ENCODE results near the gene CNTN1. TPM values are rescaled to one million over a fixed set of nuclear protein-coding genes. Genes with fewer than 3 reads are reported as not detected.

Gene CNTN1
- total and polyA plus RNA-seq, 2 experiments from 2014 or later: 0.58 to 2.4 TPM

DNA sequence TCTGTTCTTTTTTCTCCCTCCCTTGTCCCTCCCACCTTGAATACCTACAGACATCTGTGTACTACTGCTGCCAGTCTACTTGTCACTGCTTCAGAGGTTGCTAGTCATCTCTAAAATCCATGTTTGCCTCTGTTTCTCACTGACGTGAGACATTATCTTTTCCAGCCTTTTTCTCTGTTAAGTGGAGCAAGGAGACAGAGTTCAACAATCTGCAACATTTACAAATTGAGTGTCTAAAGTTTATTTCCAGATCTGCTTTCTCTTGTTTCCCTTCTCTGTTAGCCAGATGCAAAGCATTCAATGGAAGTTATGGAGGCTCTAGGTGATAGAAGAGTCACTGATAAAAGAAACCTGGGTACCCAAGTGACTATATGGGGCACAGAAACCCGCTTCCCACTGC lies 47.5 kb upstream of the CNTN1 start:
- Histone ChIP-seq H3K27ac (no peak overlapping the region), H3K9me2 (replicated peaks; ENCODE audit: insufficient read depth) (no peaks in the 10 kb centered on the region), H3K27me3 (no peaks in the 10 kb centered on the region), H3K4me1 (ENCODE audit: insufficient read depth) (no peaks in the 10 kb centered on the region), H3K4me3 (no peak overlapping the region), H2AFZ (no peak overlapping the region), H4K20me1 (ENCODE audit: insufficient read depth, poor library complexity, severe bottlenecking) (no peaks in the 10 kb centered on the region), H3K36me3 (replicated peaks; ENCODE audit: insufficient read depth, low read depth) (no peaks in the 10 kb centered on the region), H3K9me3 (ENCODE audit: low read depth) (no peaks in the 10 kb centered on the region), H3K4me2 (no peak overlapping the region), H3K79me2 (no peaks in the 10 kb centered on the region)
- WGBS (ENCODE audit: low lambda C conversion rate, missing lambda C conversion rate): 84% methylated on average over 2 of the region's 2 CpGs
- TF ChIP-seq, protein P1, sequence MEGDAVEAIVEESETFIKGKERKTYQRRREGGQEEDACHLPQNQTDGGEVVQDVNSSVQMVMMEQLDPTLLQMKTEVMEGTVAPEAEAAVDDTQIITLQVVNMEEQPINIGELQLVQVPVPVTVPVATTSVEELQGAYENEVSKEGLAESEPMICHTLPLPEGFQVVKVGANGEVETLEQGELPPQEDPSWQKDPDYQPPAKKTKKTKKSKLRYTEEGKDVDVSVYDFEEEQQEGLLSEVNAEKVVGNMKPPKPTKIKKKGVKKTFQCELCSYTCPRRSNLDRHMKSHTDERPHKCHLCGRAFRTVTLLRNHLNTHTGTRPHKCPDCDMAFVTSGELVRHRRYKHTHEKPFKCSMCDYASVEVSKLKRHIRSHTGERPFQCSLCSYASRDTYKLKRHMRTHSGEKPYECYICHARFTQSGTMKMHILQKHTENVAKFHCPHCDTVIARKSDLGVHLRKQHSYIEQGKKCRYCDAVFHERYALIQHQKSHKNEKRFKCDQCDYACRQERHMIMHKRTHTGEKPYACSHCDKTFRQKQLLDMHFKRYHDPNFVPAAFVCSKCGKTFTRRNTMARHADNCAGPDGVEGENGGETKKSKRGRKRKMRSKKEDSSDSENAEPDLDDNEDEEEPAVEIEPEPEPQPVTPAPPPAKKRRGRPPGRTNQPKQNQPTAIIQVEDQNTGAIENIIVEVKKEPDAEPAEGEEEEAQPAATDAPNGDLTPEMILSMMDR (IDR thresholded peaks at IDR 0.05; ENCODE audit: poor library complexity): no peak
- TF ChIP-seq EZH2 (IDR thresholded peaks at IDR 0.05; ENCODE audit: borderline replicate concordance) (no peak), EZH2phosphoT487 (IDR thresholded peaks at IDR 0.05; ENCODE audit: low read depth, severe bottlenecking, unreplicated experiment) (no peak)
- DNase-seq (ENCODE audit: low spot score): no peak

- TF ChIP-seq EZH2phosphoT487 (IDR thresholded peaks at IDR 0.05; ENCODE audit: low read depth, severe bottlenecking, unreplicated experiment) (no peak), EZH2 (IDR thresholded peaks at IDR 0.05; ENCODE audit: borderline replicate concordance) (no peak)
- TF ChIP-seq, protein P1 (IDR thresholded peaks at IDR 0.05; ENCODE audit: poor library complexity): no peak
- no peaks in the 10 kb centered on the region for H3K9me2 ChIP-seq (replicated peaks; ENCODE audit: insufficient read depth)
- H3K36me3 ChIP-seq (replicated peaks; ENCODE audit: insufficient read depth, low read depth): no peaks in the 10 kb centered on the region
- no peaks in the 10 kb centered on the region for H3K4me1 ChIP-seq (ENCODE audit: insufficient read depth)
- H4K20me1 ChIP-seq (ENCODE audit: insufficient read depth, poor library complexity, severe bottlenecking): no peaks in the 10 kb centered on the region
- no peak overlapping the region for H3K4me3 ChIP-seq
- no peaks in the 10 kb centered on the region for H3K79me2 ChIP-seq
- H3K4me2 ChIP-seq: no peak overlapping the region
- H3K27ac ChIP-seq: no peak overlapping the region
- 85% methylated on average over 3 of the region's 3 CpGs for WGBS (ENCODE audit: low lambda C conversion rate, missing lambda C conversion rate)
- H2AFZ ChIP-seq: no peak overlapping the region
- no peaks in the 10 kb centered on the region for H3K9me3 ChIP-seq (ENCODE audit: low read depth)
- no peak for DNase-seq (ENCODE audit: low spot score)
- H3K27me3 ChIP-seq: no peaks in the 10 kb centered on the region
These were observed 46.9 kb upstream of the CNTN1 start for GRCh38 chr12:40645361-40645760.

- Histone ChIP-seq H3K4me1 (ENCODE audit: insufficient read depth) (no peaks in the 10 kb centered on the region), H4K20me1 (ENCODE audit: insufficient read depth, poor library complexity, severe bottlenecking) (no peaks in the 10 kb centered on the region), H3K9me2 (replicated peaks; ENCODE audit: insufficient read depth) (no peaks in the 10 kb centered on the region), H3K4me3 (no peak overlapping the region), H3K36me3 (replicated peaks; ENCODE audit: insufficient read depth, low read depth) (no peaks in the 10 kb centered on the region), H3K27me3 (no peaks in the 10 kb centered on the region), H3K9me3 (ENCODE audit: low read depth) (no peaks in the 10 kb centered on the region), H3K79me2 (no peaks in the 10 kb centered on the region), H2AFZ (no peak overlapping the region), H3K4me2 (no peak overlapping the region), H3K27ac (no peak overlapping the region)
- WGBS (ENCODE audit: low lambda C conversion rate, missing lambda C conversion rate): 72% methylated on average over 1 of the region's 1 CpG
- no peak for DNase-seq (ENCODE audit: low spot score)
- TF ChIP-seq EZH2phosphoT487 (IDR thresholded peaks at IDR 0.05; ENCODE audit: low read depth, severe bottlenecking, unreplicated experiment): no peak
- TF ChIP-seq EZH2 (IDR thresholded peaks at IDR 0.05; ENCODE audit: borderline replicate concordance): no peak
- TF ChIP-seq, protein P1 (IDR thresholded peaks at IDR 0.05; ENCODE audit: poor library complexity): no peak
These were observed 45.8 kb upstream of the CNTN1 start for GRCh38 chr12:40646456-40646855.

GRCh38 chr12:40646911-40647310 lies 45.3 kb upstream of the CNTN1 start:
- Histone ChIP-seq H3K4me2 (no peak overlapping the region), H3K4me3 (no peak overlapping the region), H2AFZ (no peak overlapping the region), H3K36me3 (replicated peaks; ENCODE audit: insufficient read depth, low read depth) (no peaks in the 10 kb centered on the region), H3K79me2 (no peaks in the 10 kb centered on the region), H3K27ac (no peak overlapping the region), H3K4me1 (ENCODE audit: insufficient read depth) (no peaks in the 10 kb centered on the region), H4K20me1 (ENCODE audit: insufficient read depth, poor library complexity, severe bottlenecking) (no peaks in the 10 kb centered on the region), H3K9me3 (ENCODE audit: low read depth) (no peaks in the 10 kb centered on the region), H3K27me3 (no peaks in the 10 kb centered on the region), H3K9me2 (replicated peaks; ENCODE audit: insufficient read depth) (no peaks in the 10 kb centered on the region)
- TF ChIP-seq EZH2 (IDR thresholded peaks at IDR 0.05; ENCODE audit: borderline replicate concordance) (no peak), EZH2phosphoT487 (IDR thresholded peaks at IDR 0.05; ENCODE audit: low read depth, severe bottlenecking, unreplicated experiment) (no peak)
- TF ChIP-seq, protein P1 (IDR thresholded peaks at IDR 0.05; ENCODE audit: poor library complexity): no peak
- no peak for DNase-seq (ENCODE audit: low spot score)

Data from hepatocyte (in vitro differentiated cells).